HG03159 (cell line): ENCODE measurements around the gene SLC27A1.
"Not testable (repeated sequence)": the region's sequence is repeated elsewhere in the genome, so short reads cannot be mapped to it uniquely, and the experiment has no call there.

Experiments used
- ATAC-seq: cut with Tn5 transposase; IDR thresholded peaks from one replicate; pipeline ENCODE4 v1.9.1; 2021; ENCODE audit warnings: mild to moderate bottlenecking, moderate library complexity; ENCODE audit not compliant: unreplicated experiment

The SLC27A1 gene

GRCh38 chr19:17536955-17537354, 66.6 kb downstream of the SLC27A1 start:
- no peak for ATAC-seq

GRCh38 chr19:17538684-17539237, 68.4 kb downstream of the SLC27A1 start:
- ATAC-seq = peak; percentile 17

- peak; percentile 66 for ATAC-seq
These were observed 69.2 kb downstream of the SLC27A1 start for GRCh38 chr19:17539238-17540117.

GRCh38 chr19:17540174-17540573, 69.8 kb downstream of the SLC27A1 start:
- ATAC-seq = no peak

GRCh38 chr19:17541184-17541759, 70.9 kb downstream of the SLC27A1 start:
- no peak for ATAC-seq

- no peak for ATAC-seq
These were observed 71.7 kb downstream of the SLC27A1 start for GRCh38 chr19:17542042-17542441.

- ATAC-seq = no peak
These were observed 72.7 kb downstream of the SLC27A1 start for GRCh38 chr19:17542793-17543582.

GRCh38 chr19:17543986-17544385, 73.7 kb downstream of the SLC27A1 start:
- ATAC-seq = no peak

- no peak for ATAC-seq
These were observed 74.1 kb downstream of the SLC27A1 start for GRCh38 chr19:17544418-17544817.

- no peak for ATAC-seq
These were observed 77.8 kb downstream of the SLC27A1 start for GRCh38 chr19:17548145-17548544.

GRCh38 chr19:17549085-17549740, 78.9 kb downstream of the SLC27A1 start:
- no peak for ATAC-seq

- no peak for ATAC-seq
These were observed 79.8 kb downstream of the SLC27A1 start for GRCh38 chr19:17550076-17550667.

GRCh38 chr19:17552735-17553134, 82.4 kb downstream of the SLC27A1 start:
- ATAC-seq = not testable (repeated sequence)

GRCh38 chr19:17553256-17553655, 82.9 kb downstream of the SLC27A1 start:
- no peak for ATAC-seq

GRCh38 chr19:17554968-17555479, 84.7 kb downstream of the SLC27A1 start:
- ATAC-seq = no peak

GRCh38 chr19:17555480-17555928, 85.2 kb downstream of the SLC27A1 start, which contains the start of gene COLGALT1:
COLGALT1 (plus strand) TSS chr19:17555649; CDS start chr19:17555714, 65 bp downstream.
- ATAC-seq = peak; percentile 85
